ENCODE measurements around the gene GMPR.

The GMPR gene

GRCh38 chr6:16334671-16335070 is 96.3 kb downstream of the GMPR start:
- DNase-seq, result no peak

GRCh38 chr6:16335176-16335575 is 96.8 kb downstream of the GMPR start:
- no peak for DNase-seq

GRCh38 chr6:16336056-16336818 is 97.8 kb downstream of the GMPR start:
- DNase-seq, result no peak

GRCh38 chr6:16336911-16337294 is 98.5 kb downstream of the GMPR start:
- no peak for DNase-seq

- DNase-seq, result no peak
Observed at GRCh38 chr6:16337295-16337975, 99.0 kb downstream of the GMPR start.

- no peak for DNase-seq
Observed at GRCh38 chr6:16338577-16339264, 100.3 kb downstream of the GMPR start.

- DNase-seq, result no peak
Observed at GRCh38 chr6:16339265-16339587, 100.8 kb downstream of the GMPR start.

- DNase-seq, result no peak
Observed at GRCh38 chr6:16343593-16343992, 105.2 kb downstream of the GMPR start.

- DNase-seq, result no peak
Observed at GRCh38 chr6:16344756-16345155, 106.4 kb downstream of the GMPR start.

All from activated CD4-positive, CD25-positive, alpha-beta regulatory T cell (primary cell).